T-helper 9 cell (primary cell): Measurements from ENCODE around the gene ZNF391.
"Not testable (repeated sequence)": the region's sequence is repeated elsewhere in the genome, so short reads cannot be mapped to it uniquely, and the experiment has no call there.

Experiments
- DNase-seq: peaks from one replicate; pipeline ENCODE4 v3.0.0-alpha.2; 2020
- total RNA-seq, 2 donors: gene quantifications; one replicate each; lab custom pipeline; 2026; lab: John Stamatoyannopoulos, UW

Gene ZNF391
- 1.7 to 2.9 reads per million in 2 donors for total RNA-seq

- peak; percentile 34 for DNase-seq
Observed at GRCh38 chr6:27388293-27389197, at the start of gene ZNF391. ZNF391 (plus strand) TSS chr6:27388759; CDS start chr6:27400371, 11,612 bp downstream.

- DNase-seq, result no peak
Observed at GRCh38 chr6:27352850-27353249, 35.7 kb upstream of the ZNF391 start.

GRCh38 chr6:27358786-27359185, 29.8 kb upstream of the ZNF391 start:
- no peak for DNase-seq

GRCh38 chr6:27359231-27359630, 29.3 kb upstream of the ZNF391 start:
- no peak for DNase-seq

GRCh38 chr6:27368202-27368601, 20.4 kb upstream of the ZNF391 start:
- DNase-seq, result no peak

- DNase-seq, result no peak
Observed at GRCh38 chr6:27370391-27370790, 18.2 kb upstream of the ZNF391 start.

GRCh38 chr6:27374824-27375612, 13.5 kb upstream of the ZNF391 start:
- peak; percentile 40 for DNase-seq

- DNase-seq, result no peak
Observed at GRCh38 chr6:27375613-27376079, 12.9 kb upstream of the ZNF391 start.

GRCh38 chr6:27378406-27378805, 10.2 kb upstream of the ZNF391 start:
- DNase-seq, result not testable (repeated sequence)

- DNase-seq, result not testable (repeated sequence)
Observed at GRCh38 chr6:27381001-27381400, 7.6 kb upstream of the ZNF391 start.

- no peak for DNase-seq
Observed at GRCh38 chr6:27383011-27383410, 5.5 kb upstream of the ZNF391 start.

- no peak for DNase-seq
Observed at GRCh38 chr6:27383481-27383880, 5.1 kb upstream of the ZNF391 start.

- DNase-seq, result no peak
Observed at GRCh38 chr6:27392623-27393022, 4.1 kb downstream of the ZNF391 start.

GRCh38 chr6:27394073-27394472, 5.5 kb downstream of the ZNF391 start:
- DNase-seq, result no peak

GRCh38 chr6:27400877-27401642, 12.5 kb downstream of the ZNF391 start:
- no peak for DNase-seq

- no peak for DNase-seq
Observed at GRCh38 chr6:27406085-27406484, 17.5 kb downstream of the ZNF391 start.

GRCh38 chr6:27407153-27407814, 18.7 kb downstream of the ZNF391 start:
- DNase-seq, result no peak

- no peak for DNase-seq
Observed at GRCh38 chr6:27414300-27414699, 25.7 kb downstream of the ZNF391 start.

GRCh38 chr6:27414996-27415395, 26.4 kb downstream of the ZNF391 start:
- DNase-seq, result no peak

GRCh38 chr6:27415898-27416297, 27.3 kb downstream of the ZNF391 start:
- DNase-seq, result no peak

GRCh38 chr6:27419363-27419762, 30.8 kb downstream of the ZNF391 start:
- DNase-seq, result no peak

- no peak for DNase-seq
Observed at GRCh38 chr6:27422651-27423332, 34.2 kb downstream of the ZNF391 start.
